GM19468 (cell line): ENCODE results near the gene DAB1.

Experiments
- ATAC-seq: cut with Tn5 transposase; IDR thresholded peaks from one replicate; pipeline ENCODE4 v1.9.1; 2021; ENCODE audit warnings: mild to moderate bottlenecking, moderate library complexity, moderate number of reproducible peaks; ENCODE audit not compliant: unreplicated experiment; ENCODE audit errors: extremely low read depth

Gene DAB1

DNA sequence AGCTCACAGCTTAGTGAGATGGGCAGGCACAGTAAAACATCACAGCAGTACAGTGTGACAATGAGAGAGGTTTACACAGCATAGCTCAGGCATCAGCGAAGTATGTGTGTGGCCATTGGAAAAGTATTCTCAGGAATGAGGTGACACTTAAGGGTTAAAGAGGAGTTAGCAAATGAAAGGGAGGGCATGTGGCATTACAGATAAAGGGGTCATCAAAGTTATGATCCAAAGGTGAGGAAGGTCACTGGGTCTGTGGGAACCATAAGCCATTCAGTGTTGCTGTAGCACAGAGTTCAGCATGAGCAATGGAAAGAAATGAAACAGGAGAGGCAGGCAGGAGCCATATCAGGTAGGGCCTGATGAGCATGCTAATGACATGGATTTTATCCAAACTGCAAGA lies 453.6 kb downstream of the DAB1 start:
- ATAC-seq = no peak

GRCh38 chr1:56968878-56969495 lies 454.9 kb downstream of the DAB1 start:
- ATAC-seq = no peak

GRCh38 chr1:56967900-56968832 lies 455.7 kb downstream of the DAB1 start:
- no peak for ATAC-seq

DNA sequence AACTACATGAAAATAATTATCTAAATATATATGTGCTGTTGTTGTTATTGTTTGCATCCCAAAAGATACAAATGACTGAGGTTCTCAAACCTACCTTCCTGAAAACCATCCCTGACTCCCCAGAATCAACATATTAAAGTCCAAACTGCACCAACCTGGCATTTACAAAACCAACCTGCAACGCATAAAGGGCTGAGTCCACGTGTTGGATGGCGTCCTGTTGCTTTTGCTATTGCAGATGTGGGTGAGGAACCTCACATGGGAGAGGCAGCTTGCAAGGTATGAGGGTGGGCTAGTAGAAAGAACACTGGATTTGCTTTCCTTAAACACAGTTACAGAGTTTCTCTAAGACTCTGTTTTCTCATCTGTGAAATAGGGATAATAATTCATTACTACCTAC lies 456.5 kb downstream of the DAB1 start:
- no peak for ATAC-seq

DNA sequence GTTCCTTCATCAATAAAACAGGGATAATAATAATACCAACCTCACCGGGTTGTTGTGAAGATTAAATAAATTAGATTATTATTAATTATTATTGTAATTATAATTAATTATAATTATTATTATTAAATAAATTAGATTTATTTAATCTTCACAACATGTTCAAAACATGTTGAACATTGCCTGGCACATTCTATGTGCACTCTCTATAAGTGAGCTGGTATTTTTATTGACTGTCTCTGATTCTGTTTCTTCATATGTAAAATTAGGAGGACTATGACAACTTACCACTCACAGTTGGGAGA lies 457.2 kb downstream of the DAB1 start:
- no peak for ATAC-seq

DNA sequence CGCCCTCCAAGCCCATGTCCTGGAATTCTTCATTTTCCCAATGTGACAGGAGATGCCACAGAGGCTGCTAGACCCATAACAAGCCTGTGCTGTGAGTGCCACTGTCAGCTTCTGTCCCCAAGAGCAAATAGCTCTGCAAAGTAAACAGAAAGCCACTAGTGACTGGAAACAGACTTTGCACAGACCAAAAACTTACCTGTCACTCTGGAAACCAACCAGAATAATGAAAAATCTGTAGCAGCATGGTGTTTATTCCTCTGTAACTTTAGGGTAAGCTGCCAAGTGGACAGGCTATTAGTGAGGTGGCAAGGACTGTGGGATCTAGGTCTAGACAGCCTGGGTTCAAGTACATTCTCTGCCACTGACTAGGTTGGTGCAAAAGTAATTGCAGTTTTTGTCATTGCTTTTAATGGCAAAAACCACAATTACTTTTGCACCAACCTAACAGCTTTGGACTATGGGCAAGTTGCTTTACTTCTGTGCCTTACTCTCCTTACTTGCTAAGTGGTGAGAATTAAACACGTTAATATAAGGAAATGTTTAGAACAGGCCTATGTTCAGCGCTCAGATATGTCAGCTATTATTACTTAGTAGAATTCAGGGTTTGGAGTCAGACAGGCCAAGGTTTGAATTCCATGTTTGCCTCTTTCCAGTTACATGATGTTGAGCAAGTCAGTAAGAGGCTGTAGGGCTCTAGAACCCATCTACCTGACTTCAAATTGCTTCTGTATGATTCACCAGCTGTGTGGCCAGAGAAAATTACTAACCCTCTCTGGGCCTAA lies 457.8 kb downstream of the DAB1 start, which contains the start of gene C8B:
Gene C8B (minus strand): TSS at position 100 of the 782 bp plus-strand sequence. CDS start 67 bp downstream, at position 33.
- ATAC-seq = no peak

DNA sequence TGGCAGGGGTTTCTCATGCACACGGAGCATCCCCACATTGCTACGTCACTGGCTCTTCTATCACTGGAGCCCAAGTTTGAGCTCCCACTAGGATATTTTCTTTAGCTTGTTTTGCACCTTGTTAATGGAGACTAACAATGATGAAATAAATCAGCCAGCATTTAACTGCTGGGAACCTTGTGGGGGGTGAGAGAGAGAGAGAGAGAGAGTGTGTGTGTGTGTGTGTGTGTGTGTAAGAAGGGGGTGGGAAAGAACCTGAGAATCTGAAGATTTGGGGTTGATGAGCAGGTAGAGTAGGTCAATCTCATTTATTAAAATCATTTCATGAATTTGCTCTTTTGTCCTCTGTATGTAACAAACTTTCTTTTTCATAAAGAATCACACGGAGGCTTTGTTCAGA lies 458.7 kb downstream of the DAB1 start:
- ATAC-seq = no peak

DNA sequence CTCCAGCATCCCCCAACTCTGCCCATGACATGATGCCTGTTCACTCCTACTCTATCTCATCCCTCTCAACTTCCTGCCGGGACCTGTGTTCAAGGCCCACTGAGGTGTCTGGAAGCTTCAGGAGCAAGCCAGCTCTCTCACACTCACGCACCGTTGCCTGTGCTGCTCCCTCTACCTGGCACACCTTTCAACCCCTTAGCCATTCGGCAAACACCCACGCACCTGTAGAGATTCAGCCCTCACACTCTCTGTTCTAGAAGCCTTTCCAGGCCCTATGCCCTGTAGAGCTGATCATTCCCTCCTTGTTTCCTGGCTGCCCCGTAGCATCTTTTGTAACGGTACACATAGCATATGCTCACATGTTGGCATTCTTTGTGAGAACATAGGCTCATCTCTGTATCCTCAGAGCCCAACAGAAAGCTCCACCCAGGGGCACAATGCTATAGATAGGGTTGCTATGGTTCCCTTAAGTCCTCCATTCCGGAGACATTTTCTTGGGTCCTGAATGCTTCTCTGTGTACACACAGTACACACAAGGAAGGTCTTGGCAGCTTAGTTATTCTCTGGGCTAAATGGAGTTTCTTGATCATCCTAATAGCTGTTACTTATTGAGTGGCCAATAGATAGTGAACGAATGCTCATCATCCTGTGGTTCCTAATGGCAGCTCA lies 459.4 kb downstream of the DAB1 start:
- no peak for ATAC-seq

DNA sequence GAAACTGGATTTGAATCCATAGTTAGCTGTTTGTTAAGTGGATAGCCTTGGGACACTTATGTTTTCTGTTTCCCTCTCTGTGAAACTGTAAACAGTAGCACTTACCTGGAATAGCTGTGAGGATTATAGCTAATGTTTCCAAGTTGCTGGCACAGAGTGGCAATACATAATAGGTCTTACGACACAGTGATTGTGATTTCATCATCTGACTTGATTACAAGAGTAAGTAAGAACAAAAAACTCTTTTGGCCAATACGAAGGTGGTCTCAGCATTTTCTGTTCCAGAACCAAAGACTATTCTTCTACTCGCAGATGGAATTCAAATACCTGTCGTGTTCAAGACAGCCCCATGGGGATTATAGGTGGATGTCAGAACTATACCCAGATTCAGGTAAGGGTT lies 460.2 kb downstream of the DAB1 start:
- ATAC-seq = no peak

DNA sequence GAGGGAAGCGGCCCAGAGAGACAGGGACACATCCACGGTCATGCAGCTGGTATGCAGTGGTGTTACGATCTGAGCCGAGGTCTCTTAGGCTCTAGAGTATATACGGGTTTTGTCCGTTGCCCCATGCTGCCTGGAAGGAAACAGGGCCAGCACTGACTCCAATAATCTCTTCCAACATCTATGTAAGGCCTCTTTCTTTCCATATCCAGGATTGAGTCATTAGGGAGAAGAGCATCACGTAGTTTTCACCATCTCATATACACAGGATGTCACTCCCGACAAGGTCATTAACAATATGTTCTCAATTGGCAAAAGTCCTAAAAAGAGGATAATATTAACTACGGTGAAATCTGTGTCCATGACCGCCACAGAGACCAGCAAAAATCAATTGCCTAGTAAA lies 462.4 kb downstream of the DAB1 start:
- ATAC-seq = no peak

DNA sequence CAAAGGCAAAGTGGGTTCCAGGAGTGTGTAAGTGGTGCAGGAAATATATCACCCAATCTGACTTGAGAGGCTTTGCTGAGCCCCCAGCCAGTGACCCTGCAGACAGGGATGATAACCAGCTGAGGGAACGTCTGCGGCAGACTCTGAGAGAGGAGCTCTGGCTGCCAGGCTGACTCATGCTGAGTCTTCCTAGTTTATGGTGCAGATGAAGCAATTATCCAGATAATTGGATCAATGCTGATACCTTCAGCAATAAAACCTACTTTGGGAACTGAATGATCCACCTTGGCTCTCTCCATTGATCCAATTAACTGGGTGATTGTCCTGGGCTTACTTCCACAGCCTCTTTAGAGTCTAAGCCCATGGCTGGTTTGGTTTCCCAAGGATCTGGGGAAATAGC lies 465.3 kb downstream of the DAB1 start:
- ATAC-seq = no peak

DNA sequence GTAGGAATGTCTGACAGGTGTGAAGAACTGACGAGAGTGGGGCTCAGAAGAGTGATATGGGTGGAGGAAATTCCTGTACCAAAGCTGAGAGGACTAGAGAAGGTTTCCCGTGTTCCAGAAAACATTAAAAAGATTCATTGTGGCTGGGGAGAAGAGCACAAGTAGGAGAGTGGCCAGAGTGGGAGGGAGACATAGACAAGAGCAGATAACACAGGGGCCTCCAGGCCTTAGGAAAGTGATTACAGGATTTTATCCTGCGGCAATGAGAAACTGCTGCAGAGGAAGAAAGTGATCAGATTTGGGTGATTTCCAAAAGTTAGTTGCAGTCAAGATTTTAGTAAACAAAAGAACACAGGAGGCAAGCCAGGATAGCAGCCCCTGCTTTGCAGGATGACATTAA lies 465.9 kb downstream of the DAB1 start:
- no peak for ATAC-seq

GRCh38 chr1:56954664-56955063 lies 469.2 kb downstream of the DAB1 start:
- no peak for ATAC-seq

- ATAC-seq = no peak
These were observed 470.5 kb downstream of the DAB1 start for GRCh38 chr1:56953386-56953785.

GRCh38 chr1:56952501-56952900 lies 471.4 kb downstream of the DAB1 start:
- no peak for ATAC-seq

- no peak for ATAC-seq
These were observed 475.3 kb downstream of the DAB1 start for GRCh38 chr1:56948403-56949023.
